ENCODE data around the gene MEX3A. TPM values are rescaled to one million over a fixed set of nuclear protein-coding genes. Genes with fewer than 3 reads are reported as not detected.

Gene MEX3A
- total RNA-seq, 4 donors from 2014 or later: 0.56 to 0.96 (median 0.66) TPM

DNA sequence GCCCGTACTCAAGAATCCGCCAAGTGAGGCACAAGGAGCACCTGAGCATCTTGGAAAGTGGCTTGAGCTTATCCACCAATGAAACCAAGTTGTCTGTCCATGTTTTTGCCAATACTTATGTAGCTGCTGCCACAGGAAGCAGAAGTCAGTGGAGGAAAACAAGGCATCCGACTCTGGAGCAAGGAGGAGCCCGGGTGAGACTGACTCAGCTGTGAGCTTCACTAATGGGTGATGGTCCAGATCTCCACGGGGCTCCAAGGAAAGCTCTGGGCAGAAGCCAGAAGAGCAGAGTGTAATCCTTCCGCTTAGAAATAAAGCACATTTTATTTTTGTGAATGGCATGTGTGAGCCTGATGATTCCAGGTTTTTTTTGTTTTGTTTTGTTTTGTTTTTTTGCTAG, 49.3 kb downstream of the MEX3A start:
- ATAC-seq (ENCODE audit: low FRiP score): no peak
- DNase-seq (ENCODE audit: low spot score): no peak
- TF ChIP-seq CTCF (IDR thresholded peaks at IDR 0.05): no peak

DNA sequence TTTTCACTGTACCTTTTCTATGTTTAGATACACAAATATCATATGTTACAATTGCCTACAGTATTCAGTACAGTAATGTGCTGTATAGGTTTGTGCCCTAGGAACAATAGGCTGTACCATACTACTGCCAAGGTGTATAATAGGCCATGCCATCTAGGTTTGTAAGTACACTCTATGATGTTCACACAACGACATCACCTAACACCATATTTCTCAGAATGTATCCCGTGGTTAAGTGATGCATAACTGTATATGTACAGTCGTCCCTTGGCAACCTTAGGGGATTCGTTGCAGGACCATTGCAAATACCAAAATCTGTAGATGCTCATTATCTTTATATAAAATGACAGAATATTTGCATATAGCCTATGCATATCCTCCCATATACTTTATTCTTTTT, 55.7 kb downstream of the MEX3A start:
- no peak for ATAC-seq (ENCODE audit: low FRiP score)
- TF ChIP-seq CTCF (IDR thresholded peaks at IDR 0.05): no peak
- DNase-seq (ENCODE audit: low spot score): no peak

- ATAC-seq (ENCODE audit: low FRiP score): no peak
- TF ChIP-seq CTCF (IDR thresholded peaks at IDR 0.05): no peak
- DNase-seq (ENCODE audit: low spot score): no peak
Measured at GRCh38 chr1:156025876-156026275, 56.4 kb downstream of the MEX3A start.

DNA sequence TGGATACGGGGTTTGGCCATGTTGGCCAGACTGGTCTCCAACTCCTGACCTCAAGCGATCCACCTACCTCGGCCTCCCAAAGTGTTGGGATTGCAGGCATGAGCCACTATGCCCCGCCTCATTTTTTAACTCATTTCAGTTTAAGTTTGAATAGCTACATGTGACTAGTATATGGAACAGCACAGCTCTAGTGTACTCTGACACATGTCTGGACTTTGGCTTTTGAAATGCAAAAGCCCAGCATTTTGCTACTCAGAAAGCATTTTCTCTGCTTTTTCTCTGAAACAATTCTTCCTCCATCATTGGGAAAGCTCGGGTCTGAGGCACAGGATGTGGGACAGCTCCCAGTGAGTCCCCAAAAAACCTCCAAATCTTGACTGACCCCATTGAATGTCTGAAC, 57.5 kb downstream of the MEX3A start:
- TF ChIP-seq CTCF (IDR thresholded peaks at IDR 0.05): no peak
- DNase-seq (ENCODE audit: low spot score) (no peak), ATAC-seq (ENCODE audit: low FRiP score) (no peak)

Other genes with a start within 250 kb of the MEX3A start
- 10 to 100 TPM; 21.5 to 52.0 (median 37.9) TPM for gene GON4L, start 225.3 kb downstream of the MEX3A start, total RNA-seq
- 10 to 100 TPM in 1 of 4 donors, 1 to 10 TPM in 3; 4.2 to 11.2 (median 6.2) TPM for gene SYT11, start 222.9 kb downstream of the MEX3A start, total RNA-seq
- gene RIT1, start 171.1 kb downstream of the MEX3A start, total RNA-seq: 10 to 100 TPM; 27.1 to 38.5 (median 32.9) TPM
- gene KHDC4, start 148.1 kb downstream of the MEX3A start, total RNA-seq: 10 to 100 TPM; 28.8 to 54.2 (median 42.7) TPM
- gene RXFP4, start 140.8 kb downstream of the MEX3A start, total RNA-seq: not detected
- gene ARHGEF2, start 103.9 kb downstream of the MEX3A start, total RNA-seq: 100 to 1,000 TPM in 2 of 4 donors, 10 to 100 TPM in 2; 89.5 to 151 (median 98.6) TPM
- gene SSR2, start 61.5 kb downstream of the MEX3A start, total RNA-seq: 100 to 1,000 TPM; 197 to 397 (median 308) TPM
- gene UBQLN4, start 28.7 kb downstream of the MEX3A start, total RNA-seq: 10 to 100 TPM; 16.2 to 24.5 (median 18.6) TPM
- gene LAMTOR2, start 27.7 kb downstream of the MEX3A start, total RNA-seq: 10 to 100 TPM; 45.8 to 74.3 (median 65.0) TPM
- gene RAB25, start 21.3 kb downstream of the MEX3A start, total RNA-seq: under 1 TPM in 1 of 4 donors, not detected in 3; 0.84 TPM
- gene LMNA, start 32.2 kb upstream of the MEX3A start, total RNA-seq: 1,000 to 10,000 TPM in 1 of 4 donors, 100 to 1,000 TPM in 3; 288 to 1,820 (median 589) TPM
- gene SEMA4A, start 71.1 kb upstream of the MEX3A start, total RNA-seq: 10 to 100 TPM in 3 of 4 donors, 1 to 10 TPM in 1; 4.1 to 99.1 (median 24.6) TPM
- 10 to 100 TPM; 19.1 to 89.8 (median 36.3) TPM for gene SLC25A44, start 111.6 kb upstream of the MEX3A start, total RNA-seq
- gene PMF1, start 130.5 kb upstream of the MEX3A start, total RNA-seq: 10 to 100 TPM; 34.0 to 74.8 (median 49.5) TPM
- 1 to 10 TPM in 1 of 4 donors, under 1 TPM in 1, not detected in 2; 0.82 to 5.0 TPM for gene BGLAP, start 159.7 kb upstream of the MEX3A start, total RNA-seq
- gene PAQR6, start 165.6 kb upstream of the MEX3A start, total RNA-seq: 1 to 10 TPM in 3 of 4 donors, under 1 TPM in 1; 0.74 to 3.4 (median 1.6) TPM
- 10 to 100 TPM; 51.0 to 81.2 (median 53.2) TPM for gene SMG5, start 200.4 kb upstream of the MEX3A start, total RNA-seq
- gene TMEM79, start 201.9 kb upstream of the MEX3A start, total RNA-seq: 1 to 10 TPM; 1.3 to 4.3 (median 1.4) TPM
- gene GLMP, start 213.2 kb upstream of the MEX3A start, total RNA-seq: 10 to 100 TPM; 44.0 to 71.1 (median 55.9) TPM
- gene VHLL, start 216.8 kb upstream of the MEX3A start, total RNA-seq: not detected